ENCODE results near the gene COL8A1. TPM values are rescaled to one million over a fixed set of nuclear protein-coding genes. Genes with fewer than 3 reads are reported as not detected.
"Not testable (repeated sequence)": the region's sequence is repeated elsewhere in the genome, so short reads cannot be mapped to it uniquely, and the experiment has no call there.

Gene COL8A1
- total RNA-seq, 1 donor from 2014 or later: 263 TPM

- DNase-seq: no peak
Observed at GRCh38 chr3:99710094-99710493, 71.7 kb downstream of the COL8A1 start.

GRCh38 chr3:99711351-99711750, 73.0 kb downstream of the COL8A1 start:
- DNase-seq: no peak

- peak; percentile 66 for DNase-seq
Observed at GRCh38 chr3:99712291-99712954, 74.0 kb downstream of the COL8A1 start.

GRCh38 chr3:99713440-99713839, 75.0 kb downstream of the COL8A1 start:
- DNase-seq: no peak

- peak; percentile 71 for DNase-seq
Observed at GRCh38 chr3:99714146-99714545, 75.8 kb downstream of the COL8A1 start.

- no peak for DNase-seq
Observed at GRCh38 chr3:99714575-99714974, 76.2 kb downstream of the COL8A1 start.

- no peak for DNase-seq
Observed at GRCh38 chr3:99716463-99716995, 78.1 kb downstream of the COL8A1 start.

- peak; percentile 50 for DNase-seq
Observed at GRCh38 chr3:99720985-99721632, 82.7 kb downstream of the COL8A1 start.

GRCh38 chr3:99721633-99722007, 83.2 kb downstream of the COL8A1 start:
- peak; percentile 28 for DNase-seq

- no peak for DNase-seq
Observed at GRCh38 chr3:99724276-99724675, 85.9 kb downstream of the COL8A1 start.

- no peak for DNase-seq
Observed at GRCh38 chr3:99730870-99731269, 92.5 kb downstream of the COL8A1 start.

GRCh38 chr3:99731499-99731898, 93.1 kb downstream of the COL8A1 start:
- no peak for DNase-seq

GRCh38 chr3:99740371-99740770, 102.0 kb downstream of the COL8A1 start:
- not testable (repeated sequence) for DNase-seq

- no peak for DNase-seq
Observed at GRCh38 chr3:99741588-99741987, 103.2 kb downstream of the COL8A1 start.

- DNase-seq: peak; percentile 70
Observed at GRCh38 chr3:99747915-99748314, 109.5 kb downstream of the COL8A1 start.

GRCh38 chr3:99751649-99752048, 113.3 kb downstream of the COL8A1 start:
- peak; percentile 80 for DNase-seq

GRCh38 chr3:99753268-99753975, 115.0 kb downstream of the COL8A1 start:
- peak; percentile 88 for DNase-seq

GRCh38 chr3:99755831-99756230, 117.4 kb downstream of the COL8A1 start:
- no peak for DNase-seq

GRCh38 chr3:99757966-99758365, 119.6 kb downstream of the COL8A1 start:
- DNase-seq: no peak

- no peak for DNase-seq
Observed at GRCh38 chr3:99758502-99759177, 120.2 kb downstream of the COL8A1 start.

- DNase-seq: no peak
Observed at GRCh38 chr3:99760031-99760430, 121.6 kb downstream of the COL8A1 start.

- no peak for DNase-seq
Observed at GRCh38 chr3:99760629-99761028, 122.2 kb downstream of the COL8A1 start.

Data from dermis blood vessel endothelial cell (primary cell).